Stimulated activated naive CD4-positive, alpha-beta T cell treated with Interleukin-2 at 50 U/mL for 16 hours (primary cell): ENCODE data around the gene D2HGDH.

Experiments used
- DNase-seq: peaks from one replicate; lab custom pipeline; 2025; lab: John Stamatoyannopoulos, UW

The D2HGDH gene

GRCh38 chr2:241734467-241735208 is at the start of gene D2HGDH:
Gene D2HGDH (plus strand): TSS chr2:241734630. CDS start chr2:241735225, 595 bp downstream.
- DNase-seq: peak; percentile 94

DNA sequence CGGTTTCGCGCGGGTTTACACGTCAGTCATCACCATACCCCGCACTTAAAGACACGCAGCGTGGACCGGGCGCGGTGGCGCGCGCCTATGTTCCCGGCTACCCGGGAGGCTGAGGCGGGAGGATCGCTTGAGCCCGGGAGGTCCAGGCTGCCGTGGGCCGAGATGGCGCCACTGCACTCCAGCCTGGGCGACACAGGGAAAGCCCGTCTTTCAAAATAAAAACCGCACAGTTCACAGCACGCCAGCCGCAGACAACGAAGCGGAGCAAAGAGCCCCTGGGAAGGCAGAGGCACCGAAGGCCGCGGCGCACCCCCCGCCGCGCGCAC is 48.1 kb upstream of the D2HGDH start:
- DNase-seq: no peak

DNA sequence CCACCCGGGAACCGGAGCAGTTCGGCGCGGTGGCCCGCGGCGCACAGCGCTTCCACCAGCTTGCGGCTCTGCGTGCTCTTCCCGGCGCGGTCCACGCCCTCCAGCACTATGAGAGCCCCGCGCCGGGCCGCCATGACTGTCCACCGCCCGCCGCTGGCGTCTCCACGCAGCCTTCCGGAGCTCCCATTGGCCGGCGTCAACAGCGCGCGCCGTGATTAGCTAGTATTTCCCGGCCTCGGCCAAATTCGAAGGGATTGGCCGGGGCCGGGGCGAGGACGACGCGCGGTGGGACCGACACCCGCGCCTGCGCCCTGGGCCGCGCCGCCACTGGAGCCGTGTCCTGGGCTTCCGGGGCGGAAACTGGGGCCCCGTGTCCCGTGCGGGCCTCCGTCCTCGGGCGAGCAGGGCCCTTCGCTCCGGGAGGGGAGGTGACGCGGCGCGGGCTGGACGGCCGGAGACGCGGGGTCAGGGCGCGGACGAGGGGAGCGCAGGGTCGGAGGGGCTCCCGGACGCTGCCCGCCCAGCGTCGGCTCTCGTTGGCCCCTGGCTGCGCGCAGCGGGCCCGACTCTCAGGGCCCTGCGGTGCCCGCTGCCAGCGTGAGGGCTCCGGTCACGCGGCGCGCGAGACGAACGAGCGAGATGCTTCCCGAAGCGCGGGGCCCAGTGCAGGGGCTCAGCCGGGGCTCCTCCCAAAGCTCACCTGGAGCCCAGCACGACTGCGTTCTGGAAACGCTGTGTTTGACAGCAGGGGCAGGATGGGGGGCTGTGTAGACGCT is 47.6 kb upstream of the D2HGDH start, which contains the start of gene DTYMK:
TSS of gene DTYMK (minus strand) at position 166 of the 776 bp plus-strand sequence. CDS start at position 134, 32 bp downstream.
- peak; percentile 95 for DNase-seq

DNA sequence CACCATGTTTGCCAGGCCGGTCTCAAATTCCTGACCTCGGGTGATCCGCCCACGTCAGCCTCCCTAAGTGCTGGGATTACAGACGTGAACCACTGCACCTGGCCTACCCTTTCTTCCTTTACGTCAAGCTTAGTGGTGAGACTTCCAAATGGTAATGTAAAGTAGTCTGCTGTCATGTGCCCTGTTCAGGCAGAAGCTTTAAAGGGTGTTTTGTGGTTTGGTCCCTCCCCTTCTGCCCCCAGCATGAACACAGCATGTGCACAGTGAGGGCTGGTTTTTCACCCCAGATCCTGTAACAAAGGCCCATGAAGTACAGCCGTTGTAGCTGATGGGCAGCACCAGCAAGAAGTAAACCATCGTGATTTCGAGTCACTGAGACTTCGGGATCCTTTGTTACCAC is 45.1 kb upstream of the D2HGDH start:
- no peak for DNase-seq

GRCh38 chr2:241690202-241690717 is 44.2 kb upstream of the D2HGDH start:
- DNase-seq: no peak

DNA sequence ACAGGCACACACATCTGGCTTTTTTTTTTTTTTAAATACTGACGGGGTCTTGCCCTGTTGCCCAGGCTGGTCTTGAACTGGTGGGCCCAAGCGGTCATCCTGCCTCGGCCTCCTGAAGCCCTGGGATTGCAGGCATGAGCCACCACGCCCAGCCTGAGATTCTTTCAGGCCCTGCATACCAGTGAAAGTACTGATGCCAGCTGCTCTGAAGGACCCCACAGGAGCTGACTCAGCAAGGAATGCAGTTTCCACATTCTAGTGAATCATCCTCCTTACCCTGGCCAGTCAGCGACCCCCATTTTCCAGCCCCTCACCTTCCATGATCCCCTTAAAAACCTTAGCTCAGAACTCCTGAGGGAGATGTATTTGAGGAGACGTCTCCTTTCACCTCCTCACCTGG is 42.0 kb upstream of the D2HGDH start:
- no peak for DNase-seq

GRCh38 chr2:241695651-241696050 is 38.8 kb upstream of the D2HGDH start:
- DNase-seq: no peak

DNA sequence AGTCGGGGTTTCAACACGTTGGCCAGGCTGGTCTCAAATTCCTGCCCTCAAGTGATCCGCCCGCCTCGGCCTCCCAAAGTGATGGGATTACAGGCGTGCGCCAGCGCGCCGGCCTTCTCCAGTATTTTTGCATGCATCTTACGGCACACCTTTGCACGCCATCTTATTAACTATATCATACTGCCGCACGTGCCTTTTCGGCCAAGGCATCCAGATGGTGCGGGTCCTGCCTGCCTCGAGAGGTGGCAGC is 33.4 kb upstream of the D2HGDH start:
- DNase-seq: no peak

DNA sequence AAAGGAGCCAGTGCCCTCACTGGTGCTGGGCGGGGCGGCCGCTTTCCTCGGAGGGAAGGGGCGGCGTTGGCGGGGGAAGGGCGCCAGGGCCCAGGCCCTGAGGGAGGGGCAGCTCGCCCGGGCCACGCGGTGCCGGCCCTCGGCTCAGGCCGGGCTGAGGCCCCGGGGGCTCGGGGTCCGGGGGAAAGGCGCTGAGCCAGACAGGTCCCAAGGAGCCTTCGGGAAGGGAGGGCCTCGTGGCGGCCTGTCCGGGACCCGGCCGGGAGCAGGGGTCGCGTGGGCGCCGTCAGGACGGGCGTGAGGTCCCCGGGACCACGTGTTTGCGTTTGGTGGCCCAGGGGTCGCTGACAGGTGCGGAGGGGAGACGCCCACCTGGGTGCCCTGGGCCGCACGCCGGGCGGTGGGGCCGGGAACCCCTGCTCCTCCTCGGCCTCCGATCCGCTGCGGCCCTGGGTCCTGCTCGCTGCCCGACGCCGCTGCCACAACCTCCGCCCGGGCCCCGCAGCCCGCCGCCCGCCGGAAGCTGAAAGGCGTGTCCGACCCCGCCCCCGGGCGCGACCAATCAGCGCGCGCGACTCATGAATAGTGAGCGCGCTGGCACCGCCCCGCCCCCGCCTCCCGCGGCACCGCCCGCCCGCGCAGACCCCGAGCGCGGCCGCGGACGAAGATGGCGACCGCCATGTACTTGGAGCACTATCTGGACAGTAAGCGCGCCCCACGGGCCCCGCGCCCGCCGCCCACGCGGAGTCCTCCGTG is 32.9 kb upstream of the D2HGDH start, which contains the start of gene ING5:
TSS of gene ING5 (plus strand) at position 641 of the 756 bp plus-strand sequence. CDS start at position 668, 27 bp downstream.
- DNase-seq: peak; percentile 93

DNA sequence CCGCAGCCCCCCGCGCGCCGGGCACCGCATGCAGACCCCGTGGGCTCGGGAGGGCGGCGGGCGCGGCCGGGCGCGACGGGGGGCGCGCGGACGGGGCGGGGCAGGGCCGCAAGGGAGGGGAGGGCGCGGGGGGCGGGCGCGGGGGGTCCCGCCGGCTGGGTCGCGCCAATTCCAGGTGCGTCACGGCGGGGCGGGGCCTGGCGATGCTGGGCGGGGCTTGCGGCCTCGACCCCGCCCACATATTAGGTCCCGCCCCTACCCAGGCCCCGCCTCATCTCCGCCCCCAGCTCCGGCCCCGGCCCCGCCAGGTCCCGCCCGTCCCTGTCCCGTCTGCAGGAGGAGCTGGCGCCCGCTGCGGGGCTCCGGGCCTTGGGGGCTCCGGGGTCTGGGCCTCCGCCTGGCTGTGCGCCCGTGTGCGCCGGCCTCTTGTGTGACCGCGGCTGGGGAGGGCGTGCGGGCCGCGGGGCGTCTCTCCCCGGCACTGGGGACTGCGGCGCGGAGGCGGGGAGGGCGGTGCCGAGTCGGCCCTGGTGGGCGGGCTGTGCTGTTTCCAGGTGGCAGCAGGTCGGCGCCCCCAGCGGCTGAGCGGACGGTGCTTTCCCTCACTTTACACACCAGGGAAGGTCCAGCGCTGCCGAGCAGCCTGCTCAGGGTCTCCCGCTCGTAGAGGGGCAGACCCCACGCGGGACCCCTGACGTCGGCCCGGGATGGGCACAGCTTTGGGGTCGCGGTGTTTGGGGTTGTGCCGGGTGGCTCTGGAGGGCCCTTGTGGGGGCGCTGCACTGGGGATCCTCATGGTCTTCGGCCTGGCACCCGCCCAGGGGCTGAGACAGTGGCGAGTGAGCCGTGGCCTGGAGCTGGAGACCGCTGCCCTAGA is 32.0 kb upstream of the D2HGDH start:
- peak; percentile 89 for DNase-seq

DNA sequence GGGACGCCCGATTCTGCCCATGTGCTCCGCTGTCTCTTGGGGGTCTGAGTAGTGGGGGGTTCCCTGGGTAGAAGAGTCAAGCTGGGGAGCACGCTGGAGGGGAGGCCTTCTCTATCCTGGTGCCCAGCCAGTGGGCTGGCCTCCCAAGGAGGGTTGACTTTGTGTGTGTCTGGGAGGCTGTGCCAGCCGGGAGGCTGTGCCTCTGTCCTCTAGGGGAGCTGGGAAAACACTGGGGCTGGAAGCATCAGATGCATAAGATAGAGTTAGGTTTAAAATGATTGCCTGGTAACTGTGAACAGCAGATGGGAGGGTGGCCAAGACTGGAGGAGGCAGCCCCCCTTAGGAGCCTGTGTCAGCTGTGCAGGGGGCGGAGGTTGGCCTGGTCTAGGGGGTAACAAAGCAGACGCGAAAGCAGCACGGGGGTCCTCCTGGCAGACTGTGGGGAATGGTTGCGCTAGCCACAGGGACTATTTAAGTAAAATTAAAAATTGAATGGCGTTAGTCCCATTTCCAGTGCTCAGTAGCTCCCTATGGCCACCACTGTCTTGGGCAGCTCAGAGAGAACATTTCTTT is 31.3 kb upstream of the D2HGDH start:
- no peak for DNase-seq

DNA sequence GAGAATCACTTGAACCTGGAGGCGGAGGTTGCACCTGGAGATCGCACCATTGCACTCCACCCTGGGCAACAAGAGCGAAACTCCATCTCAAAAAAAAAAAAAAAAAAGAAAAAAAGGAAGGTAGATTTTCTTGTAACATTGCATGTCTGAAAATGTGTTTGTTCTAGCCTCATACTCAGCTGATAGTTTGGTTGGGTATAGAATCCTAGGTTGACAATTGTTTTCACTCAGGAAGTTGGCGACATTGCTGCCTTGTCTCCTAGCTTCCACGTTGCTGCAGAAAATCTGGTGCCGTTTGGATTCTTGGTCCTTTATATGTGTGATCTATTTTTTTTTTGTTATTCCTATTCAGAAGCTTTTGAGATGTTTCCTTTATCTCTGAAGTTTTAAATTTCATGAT is 27.9 kb upstream of the D2HGDH start:
- DNase-seq: no peak

GRCh38 chr2:241708879-241709278 is 25.6 kb upstream of the D2HGDH start:
- no peak for DNase-seq

DNA sequence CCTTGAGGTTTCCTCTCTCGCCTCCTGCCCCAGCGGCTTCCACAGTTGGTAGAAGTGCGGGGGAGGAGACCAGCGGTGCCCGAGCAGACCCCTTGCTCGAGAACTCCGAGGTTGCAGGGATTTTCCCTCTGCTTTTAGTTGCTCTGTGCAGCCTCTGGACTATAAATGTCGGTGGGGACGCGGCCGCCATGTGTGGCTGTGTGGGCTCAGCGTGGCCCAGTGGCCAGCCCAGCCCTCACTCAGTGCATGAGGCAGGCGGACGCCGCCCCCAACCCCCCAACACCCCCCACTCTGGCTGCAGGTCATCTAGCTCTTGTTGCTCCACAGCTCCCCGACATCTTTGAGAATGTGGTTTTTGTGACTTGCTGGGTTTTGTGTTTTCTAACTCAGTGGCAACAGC is 15.3 kb upstream of the D2HGDH start:
- no peak for DNase-seq

DNA sequence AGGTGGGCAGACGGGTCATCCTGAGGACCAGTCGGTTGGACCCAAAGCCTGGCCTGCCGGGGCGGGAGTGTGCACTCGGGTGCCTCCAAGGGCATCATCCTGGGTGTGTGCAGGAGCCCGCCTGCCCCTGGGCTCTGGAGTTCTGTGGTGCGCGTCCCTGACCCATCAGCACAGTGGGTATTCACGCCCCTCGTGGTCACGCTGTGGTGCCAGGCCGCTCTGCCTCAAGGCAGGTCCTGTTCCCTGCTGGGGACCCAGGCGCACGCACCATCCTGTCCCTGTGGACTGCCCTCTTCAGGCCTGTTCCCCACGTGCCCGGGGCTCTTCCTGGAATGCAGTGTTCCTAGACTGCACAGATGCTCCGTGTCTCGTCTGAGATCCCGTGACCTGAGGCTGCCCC is 14.3 kb upstream of the D2HGDH start:
- DNase-seq: no peak

DNA sequence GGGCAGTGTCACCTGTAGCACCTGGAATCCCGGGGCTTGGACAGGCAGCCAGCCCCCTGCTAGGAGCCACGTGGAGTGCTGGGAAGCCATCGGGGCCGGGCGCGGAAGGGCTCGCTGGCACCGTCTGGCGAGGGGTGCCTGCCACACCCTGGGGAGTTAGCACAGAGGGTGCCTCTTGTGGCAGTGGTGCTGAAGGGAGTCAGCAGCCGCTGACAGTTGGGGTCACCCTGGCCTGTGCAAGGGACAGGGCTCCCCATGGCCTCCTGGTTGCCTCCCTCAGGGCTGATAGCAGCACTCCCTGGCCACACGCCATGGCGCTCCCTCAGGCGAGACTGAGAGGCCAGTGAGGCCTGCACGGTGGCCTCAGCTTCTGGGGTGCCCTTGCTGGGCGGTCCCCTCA is 13.9 kb upstream of the D2HGDH start:
- DNase-seq: no peak

GRCh38 chr2:241721852-241722251 is 12.6 kb upstream of the D2HGDH start:
- DNase-seq: no peak

DNA sequence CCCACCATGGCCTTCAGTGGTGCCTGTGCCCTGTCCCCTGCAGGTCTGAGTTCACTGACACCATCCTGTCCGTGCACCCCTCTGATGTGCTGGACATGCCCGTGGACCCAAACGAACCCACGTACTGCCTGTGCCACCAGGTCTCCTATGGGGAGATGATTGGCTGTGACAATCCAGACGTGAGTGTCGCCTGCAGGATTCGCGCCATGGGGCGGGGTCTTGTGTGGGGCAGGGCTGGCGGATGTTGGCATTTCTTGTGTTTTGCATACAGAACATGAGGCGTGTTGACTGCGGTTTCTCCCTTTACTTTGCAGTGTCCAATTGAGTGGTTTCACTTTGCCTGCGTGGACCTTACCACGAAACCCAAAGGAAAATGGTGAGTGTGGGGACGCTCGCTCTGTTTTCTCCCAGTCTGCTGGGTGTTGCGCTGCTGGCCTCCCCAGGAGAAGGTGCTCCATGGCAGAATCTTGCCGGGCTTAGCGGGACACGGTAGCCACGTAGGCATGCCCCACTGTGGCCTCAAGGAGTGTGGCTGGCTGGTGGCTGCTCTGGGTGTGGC is 11.5 kb upstream of the D2HGDH start:
- DNase-seq: no peak

- DNase-seq: no peak
These were observed 10.0 kb upstream of the D2HGDH start for GRCh38 chr2:241724259-241724974.
